HG02623 (cell line): Measurements from ENCODE around the gene FOXO4.

ENCODE experiments used
- ATAC-seq: cut with Tn5 transposase; IDR thresholded peaks from one replicate; pipeline ENCODE4 v1.9.1; 2021; ENCODE audit warnings: moderate library complexity; ENCODE audit not compliant: unreplicated experiment

FOXO4 gene

GRCh38 chrX:71098951-71099506, 3.4 kb downstream of the FOXO4 start:
- no peak for ATAC-seq

GRCh38 chrX:71099736-71100135, 4.1 kb downstream of the FOXO4 start:
- ATAC-seq, result no peak

GRCh38 chrX:71100581-71101505, 5.2 kb downstream of the FOXO4 start:
- ATAC-seq, result no peak

GRCh38 chrX:71102292-71102691, 6.6 kb downstream of the FOXO4 start:
- ATAC-seq, result no peak

- no peak for ATAC-seq
Observed at GRCh38 chrX:71103110-71103983, 7.7 kb downstream of the FOXO4 start.

DNA sequence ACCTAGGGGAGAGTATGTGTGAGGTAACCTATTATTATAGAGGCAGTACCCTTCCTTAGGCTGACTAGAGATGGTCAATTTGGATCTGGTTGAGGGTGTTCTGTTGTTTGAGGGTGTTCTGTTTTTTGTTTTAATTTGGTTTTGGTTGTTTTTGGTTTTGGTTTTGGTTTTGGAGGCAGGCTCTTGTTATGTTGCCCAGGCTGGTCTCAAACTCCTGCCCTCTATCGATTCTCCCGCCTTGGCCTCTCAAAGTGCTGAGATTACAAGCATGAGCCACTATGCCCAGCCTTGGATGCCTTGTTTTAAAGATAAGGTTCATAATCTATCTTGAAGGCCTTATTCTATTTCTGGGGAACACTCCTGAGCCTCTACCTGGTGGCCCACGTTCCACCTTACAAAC, 10.0 kb downstream of the FOXO4 start:
- no peak for ATAC-seq

- no peak for ATAC-seq
Observed at GRCh38 chrX:71106427-71106826, 10.8 kb downstream of the FOXO4 start, which contains the start of gene CXorf65. Gene CXorf65 (minus strand): TSS chrX:71106740. CDS start chrX:71106556, 184 bp downstream.

DNA sequence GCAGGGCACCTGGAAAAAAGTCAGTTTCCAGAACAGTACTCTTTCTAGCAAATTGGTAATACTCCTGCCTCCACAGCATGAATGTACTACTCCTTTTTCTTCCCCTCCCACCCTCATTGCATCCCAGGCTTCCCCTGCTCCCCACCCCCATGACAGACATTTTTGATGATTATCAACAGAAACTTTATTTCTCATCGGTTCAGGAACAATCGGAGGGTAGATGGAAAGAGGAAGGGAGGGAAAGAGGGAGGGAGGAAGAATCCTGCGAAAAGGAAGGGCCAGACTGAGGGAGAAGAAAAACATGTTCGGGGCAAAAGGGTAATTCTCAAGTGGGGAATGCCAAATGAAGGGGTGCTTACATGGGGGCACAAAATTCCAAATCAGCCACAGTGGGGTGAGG, 11.6 kb downstream of the FOXO4 start:
- ATAC-seq, result no peak

- no peak for ATAC-seq
Observed at GRCh38 chrX:71107762-71108360, 12.2 kb downstream of the FOXO4 start.

- ATAC-seq, result no peak
Observed at GRCh38 chrX:71109051-71109450, 13.4 kb downstream of the FOXO4 start.

GRCh38 chrX:71111141-71111843, 15.6 kb downstream of the FOXO4 start, which contains the start of gene IL2RG:
Gene IL2RG (minus strand): TSS chrX:71111577. CDS start chrX:71111539, 38 bp downstream.
- peak; percentile 89 for ATAC-seq

DNA sequence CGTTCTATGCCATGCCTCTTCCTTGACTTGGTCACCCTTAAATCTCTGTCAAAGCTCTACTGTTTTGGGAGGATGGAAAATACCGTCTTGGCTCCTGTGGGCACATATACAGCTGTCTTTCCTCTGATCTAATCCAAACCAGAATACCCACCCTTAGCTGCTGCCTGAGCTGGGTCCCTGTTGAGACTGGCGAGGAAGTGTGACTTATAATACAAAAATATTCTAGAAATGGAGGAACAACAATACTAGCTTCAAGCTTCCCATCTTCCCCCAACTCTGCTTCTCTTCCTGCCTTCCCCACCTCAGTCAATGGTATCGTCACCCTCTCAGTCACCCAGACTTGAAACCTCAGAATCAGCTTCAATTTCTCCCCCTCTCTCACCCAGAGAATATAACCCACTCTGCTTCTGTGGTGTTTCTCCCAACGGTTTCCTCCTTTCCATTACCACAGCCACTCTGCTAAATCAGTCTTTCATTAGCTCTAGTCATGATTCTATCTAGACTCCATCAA, 16.3 kb downstream of the FOXO4 start:
- ATAC-seq, result peak; percentile 16

DNA sequence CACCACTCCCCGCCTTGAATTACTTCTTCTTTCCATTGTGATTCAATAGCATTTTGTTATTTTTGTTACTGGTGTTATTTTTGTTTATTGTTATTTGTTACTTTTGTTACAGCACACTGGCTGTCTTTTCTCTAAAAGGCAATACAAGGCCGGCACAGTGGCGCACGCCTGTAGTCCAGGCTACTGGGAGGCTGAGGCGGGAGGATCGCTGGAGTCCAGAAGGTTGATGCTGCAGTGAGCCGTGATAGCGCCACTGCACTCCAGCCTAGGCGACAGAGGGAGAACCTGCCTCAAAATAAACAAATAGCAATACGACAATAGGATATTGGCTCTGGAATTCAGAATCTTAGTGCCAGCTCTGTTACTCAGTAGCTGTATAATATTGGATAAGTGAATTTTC, 21.7 kb downstream of the FOXO4 start:
- no peak for ATAC-seq

GRCh38 chrX:71118032-71118984, 22.7 kb downstream of the FOXO4 start, which contains the start of gene MED12:
Gene MED12 (plus strand): TSS chrX:71118596. CDS start chrX:71118755, 159 bp downstream.
- peak; percentile 87 for ATAC-seq

DNA sequence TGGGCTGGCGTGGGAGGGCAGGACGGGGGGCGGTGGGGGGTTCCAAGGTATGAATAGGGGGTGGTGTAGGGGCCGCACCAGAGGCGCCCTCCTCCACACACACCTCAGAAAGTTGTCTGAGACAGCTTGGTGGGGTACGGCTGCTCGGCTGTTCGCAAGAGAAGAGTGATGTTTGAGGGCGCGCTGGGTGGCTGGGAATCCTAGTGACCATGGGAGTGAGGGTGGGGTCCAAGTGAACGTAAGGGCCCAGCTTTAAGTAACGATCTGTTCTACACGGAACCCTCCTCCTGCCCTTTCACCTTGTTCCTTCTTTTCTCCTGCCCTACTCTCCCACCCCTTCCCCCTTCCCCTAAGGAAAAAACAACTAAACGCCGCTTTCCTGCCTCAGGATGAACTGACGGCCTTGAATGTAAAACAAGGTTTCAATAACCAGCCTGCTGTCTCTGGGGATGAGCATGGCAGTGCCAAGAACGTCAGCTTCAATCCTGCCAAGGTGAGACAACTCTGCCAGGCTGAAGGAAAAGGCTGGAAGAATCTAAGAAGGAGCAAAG, 23.4 kb downstream of the FOXO4 start:
- ATAC-seq, result no peak

GRCh38 chrX:71128166-71128833, 32.6 kb downstream of the FOXO4 start:
- ATAC-seq, result no peak

GRCh38 chrX:71128915-71129765, 33.5 kb downstream of the FOXO4 start:
- ATAC-seq, result peak; percentile 72
